ENCODE data around the gene DGCR2. TPM values are rescaled to one million over a fixed set of nuclear protein-coding genes. Genes with fewer than 3 reads are reported as not detected.
A peak's percentile ranks its signal among the peaks of the same experiment; 100 is the strongest.

Gene DGCR2
- total and polyA plus RNA-seq, 2 experiments from 2014 or later = 18.5 to 83.0 TPM

GRCh38 chr22:18999416-18999815, 122.8 kb downstream of the DGCR2 start (continued):
- no peak for TF ChIP-seq ETS1 (IDR thresholded peaks at IDR 0.05)

GRCh38 chr22:18999008-18999407, 123.2 kb downstream of the DGCR2 start:
- no peak for TF ChIP-seq NANOG (IDR thresholded peaks at IDR 0.05; ENCODE audit: borderline replicate concordance)
- peak; percentile 86 to 91 for TF ChIP-seq CTCF (conservative IDR thresholded peaks at IDR 0.05; ENCODE audit: low read depth in 2 of 2)
- Histone ChIP-seq H3K4me2 (no peak overlapping the region), H3K4me1 (ENCODE audit: insufficient read depth) (no peaks in the 10 kb centered on the region), H2AFZ (no peak overlapping the region), H3K27ac (ENCODE audit: low read depth) (no peak overlapping the region), H3F3A (replicated peaks; ENCODE audit: low read depth) (no peaks in the 10 kb centered on the region), H3K27me3 (ENCODE audit: insufficient read depth) (no peaks in the 10 kb centered on the region), H3K9me2 (ENCODE audit: insufficient read depth) (no peaks in the 10 kb centered on the region), H3K36me3 (ENCODE audit: insufficient read depth) (no peaks in the 10 kb centered on the region), H3K4me3 (no peak overlapping the region), H4K20me1 (replicated peaks; ENCODE audit: insufficient read depth) (no peaks in the 10 kb centered on the region), H3K79me2 (replicated peaks; ENCODE audit: insufficient read depth) (no peaks in the 10 kb centered on the region)
- H3K4me3 Mint-ChIP-seq = no peak overlapping the region
- no peaks in the 10 kb centered on the region for H3K36me3 Mint-ChIP-seq (ENCODE audit: low read depth)
- H3K4me1 Mint-ChIP-seq = no peaks in the 10 kb centered on the region
- ATAC-seq = peak; percentile 92
- peak; percentile 92 for DNase-seq (ENCODE audit: low spot score)
- H3K27ac Mint-ChIP-seq = no peak overlapping the region
- H3K9me3 Mint-ChIP-seq = no peaks in the 10 kb centered on the region
- no peaks in the 10 kb centered on the region for H3K27me3 Mint-ChIP-seq (ENCODE audit: insufficient read depth, low read depth, poor library complexity)

GRCh38 chr22:18997925-18998315, 124.3 kb downstream of the DGCR2 start:
- no peaks in the 10 kb centered on the region for H3K36me3 Mint-ChIP-seq (ENCODE audit: low read depth)
- no peak for TF ChIP-seq ETS1 (IDR thresholded peaks at IDR 0.05)
- no peak for TF ChIP-seq CREB1 (CRISPR knock-in tag; IDR thresholded peaks at IDR 0.05; ENCODE audit: low read depth)
- TF ChIP-seq ZNF114 (CRISPR knock-in tag; IDR thresholded peaks at IDR 0.05) = no peak
- TF ChIP-seq JUNB (IDR thresholded peaks at IDR 0.05; ENCODE audit: unreplicated experiment) = no peak
- TF ChIP-seq REST (IDR thresholded peaks at IDR 0.05; ENCODE audit: unreplicated experiment) = no peak

More at GRCh38 chr22:18997925-18998315, 124.3 kb downstream of the DGCR2 start:
- H3K27me3 Mint-ChIP-seq (ENCODE audit: insufficient read depth, low read depth, poor library complexity) = peaks cover 6% of the 10 kb centered on the region
- H3F3A ChIP-seq (replicated peaks; ENCODE audit: low read depth) = no peaks in the 10 kb centered on the region
- no peak overlapping the region for H3K4me2 ChIP-seq
- H3K27ac Mint-ChIP-seq = no peak overlapping the region
- no peaks in the 10 kb centered on the region for H3K9me3 Mint-ChIP-seq
- no peak overlapping the region for H3K27ac ChIP-seq (ENCODE audit: low read depth)
- H3K36me3 ChIP-seq (ENCODE audit: insufficient read depth) = no peaks in the 10 kb centered on the region
- no peaks in the 10 kb centered on the region for H3K4me1 ChIP-seq (ENCODE audit: insufficient read depth)
- ATAC-seq (no peak), DNase-seq (ENCODE audit: low spot score) (peak; percentile 24)
- no peak overlapping the region for H3K4me3 Mint-ChIP-seq
- H3K27me3 ChIP-seq (ENCODE audit: insufficient read depth) = no peaks in the 10 kb centered on the region
- no peak overlapping the region for H3K4me3 ChIP-seq
- peaks cover 2% of the 10 kb centered on the region; the same call in 1 of the 3 replicates for H3K4me1 Mint-ChIP-seq
- no peaks in the 10 kb centered on the region for H3K79me2 ChIP-seq (replicated peaks; ENCODE audit: insufficient read depth)
- H3K9me2 ChIP-seq (ENCODE audit: insufficient read depth) = no peaks in the 10 kb centered on the region
- H2AFZ ChIP-seq = no peak overlapping the region
- H4K20me1 ChIP-seq (replicated peaks; ENCODE audit: insufficient read depth) = no peaks in the 10 kb centered on the region

Measured in GM23338 (cell line).